Tibial nerve (tissue), 4 donors: ENCODE data around the gene SMYD3.

Experiments used
- CTCF ChIP-seq, 5 experiments: fragments of 200-600 bp in 3 of 5; fragments of 450-650 bp in 2 of 5; sonication (generic) in 3 of 5; IDR thresholded peaks; one replicate each; pipeline ENCODE4 v1.5.1; 2016 to 2019; ENCODE audit warnings: antibody characterized with exemption in 5 of 5, mild to moderate bottlenecking in 3 of 5, moderate library complexity in 2 of 5
- EP300 ChIP-seq, 2 donors: sonication (generic); formaldehyde crosslinking; IDR thresholded peaks; one replicate each; pipeline ENCODE4 v1.6.1; 2017; ENCODE audit warnings: antibody characterized with exemption in 2 of 2, mild to moderate bottlenecking in 1 of 2
- POLR2A ChIP-seq, 2 donors: fragments of 450-650 bp; IDR thresholded peaks; one replicate each; pipeline ENCODE4 v1.6.1; 2017; ENCODE audit warnings: antibody characterized with exemption in 2 of 2, mild to moderate bottlenecking in 2 of 2, moderate library complexity in 2 of 2

DNA sequence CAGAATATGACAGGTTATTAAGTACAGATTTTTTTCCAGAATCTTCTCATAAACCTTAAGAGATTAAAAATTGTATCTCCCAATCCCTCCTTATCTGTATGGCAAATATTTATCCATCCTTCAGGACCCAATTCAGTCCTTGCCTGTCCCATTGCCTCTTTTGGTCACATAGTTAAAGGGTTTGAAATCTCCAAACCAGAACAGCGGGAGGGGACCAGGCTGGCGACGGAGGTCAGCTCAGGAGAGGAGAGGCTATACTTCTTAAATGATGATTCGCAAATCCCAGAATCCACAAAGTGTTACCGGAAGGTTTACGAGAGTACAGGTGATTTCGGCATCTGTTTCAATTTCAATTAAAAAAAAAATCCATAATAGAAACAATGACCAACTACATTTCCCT is 572.7 kb downstream of the SMYD3 start:
- TF ChIP-seq EP300 (IDR thresholded peaks at IDR 0.05) (no peak), CTCF (IDR thresholded peaks at IDR 0.05) (no peak), POLR2A (IDR thresholded peaks at IDR 0.05) (no peak)
